Panc1 (cell line): ENCODE results near the gene CEP41. TPM values are rescaled to one million over a fixed set of nuclear protein-coding genes. Genes with fewer than 3 reads are reported as not detected.

ENCODE experiments used
- ATAC-seq: fragments of 200-7000 bp; cut with Tn5 transposase; 2 replicates; pipeline ENCODE4 v1.9.1; 2020; ENCODE audit warnings: mild to moderate bottlenecking, moderate library complexity
- BruUV-seq: library from RNA; stranded (reverse); fragments of 400-500 nt; replicated peaks from 2 replicates; lab custom pipeline; 2021; lab: Mats Ljungman, UMichigan
- CTCF ChIA-PET: fragments of 300-600 bp; sonication (Branson Sonifier 250); formaldehyde crosslinking; loops from one replicate; lab custom pipeline; 2022; ENCODE audit warnings: antibody characterized with exemption; lab: Charles Lee
- POLR2A ChIA-PET: fragments of 300-600 bp; sonication (Branson Sonifier 250); formaldehyde crosslinking; loops from one replicate; lab custom pipeline; 2022; ENCODE audit warnings: antibody characterized with exemption; lab: Charles Lee
- DNase-seq: peaks from one replicate; pipeline ENCODE4 v3.0.0-alpha.2; 2010; ENCODE audit warnings: low read depth, low spot score
- H3K27ac ChIP-seq: 2 replicates; pipeline ENCODE4 v1.5.1; 2011; ENCODE audit warnings: mild to moderate bottlenecking, low read length, inconsistent platforms
- H3K27me3 ChIP-seq: fragments of 200-500 bp; sonication (Bioruptor generic); 2 replicates; pipeline ENCODE4 v1.6.0; 2014; ENCODE audit warnings: low read length, inconsistent platforms; ENCODE audit not compliant: control insufficient read depth, insufficient read depth
- H3K36me3 ChIP-seq: fragments of 200-500 bp; sonication (Bioruptor generic); 2 replicates; pipeline ENCODE4 v1.5.1; 2014; ENCODE audit warnings: inconsistent platforms, mild to moderate bottlenecking, low read length, moderate library complexity; ENCODE audit not compliant: control insufficient read depth, insufficient read depth
- H3K4me1 ChIP-seq: 2 replicates; pipeline ENCODE4 v1.5.1; 2011; ENCODE audit warnings: inconsistent platforms, mild to moderate bottlenecking, low read length, moderate library complexity; ENCODE audit not compliant: control insufficient read depth, insufficient read depth
- H3K4me3 ChIP-seq, 2 experiments: 2 replicates each; pipeline ENCODE4 v1.5.1; 2011 to 2012; ENCODE audit warnings: low read depth in 2 of 2, low read length in 2 of 2, mild to moderate bottlenecking in 2 of 2, inconsistent platforms in 1 of 2, moderate library complexity in 1 of 2
- H3K9me3 ChIP-seq: fragments of 200-500 bp; sonication (Bioruptor generic); 2 replicates; pipeline ENCODE4 v1.5.1; 2014; ENCODE audit warnings: low read depth, mild to moderate bottlenecking, inconsistent platforms, low read length, moderate library complexity; ENCODE audit not compliant: control insufficient read depth, insufficient read depth
- CTCF ChIP-seq: fragments of 450-650 bp; IDR thresholded peaks from 2 replicates; pipeline ENCODE4 v1.5.1; 2017; ENCODE audit warnings: mild to moderate bottlenecking
- POLR2AphosphoS5 ChIP-seq: IDR thresholded peaks from 2 replicates; pipeline ENCODE4 v1.6.1; 2012; ENCODE audit warnings: mild to moderate bottlenecking, low read depth, low read length, moderate library complexity
- REST ChIP-seq, 2 experiments: IDR thresholded peaks; 2 replicates each; pipeline ENCODE4 v1.6.1; 2011 to 2012; ENCODE audit warnings: low read depth in 2 of 2, control low read depth in 1 of 2, low read length in 1 of 2, mild to moderate bottlenecking in 1 of 2, moderate library complexity in 1 of 2; ENCODE audit not compliant: insufficient read depth in 1 of 2
- SIN3A ChIP-seq: IDR thresholded peaks from 2 replicates; pipeline ENCODE4 v1.6.1; 2012; ENCODE audit warnings: low read depth, mild to moderate bottlenecking, low read length, moderate library complexity, borderline replicate concordance; ENCODE audit not compliant: insufficient read depth
- TCF7L2 ChIP-seq: IDR thresholded peaks from 2 replicates; pipeline ENCODE4 v1.6.1; 2011; ENCODE audit warnings: mild to moderate bottlenecking, low read depth, low read length, inconsistent platforms
- in situ Hi-C: cut with HindIII; loops from 2 replicates; pipeline ENCODE4 v1.10.0; 2016; ENCODE audit warnings: low sequenced_read_pairs, low pct_unique_long_range_greater_than_20kb
- intact Hi-C: fragments of 100-400 bp; cut with micrococcal nuclease; formaldehyde crosslinking; loops from one replicate; pipeline ENCODE4 v1.10.0; 2022; ENCODE audit not compliant: unreplicated experiment
- total RNA-seq: library from RNA; stranded (reverse); gene quantifications from one replicate; pipeline ENCODE4 v1.2.1, GENCODE V29; 2021; ENCODE audit not compliant: unreplicated experiment

The CEP41 gene
- total RNA-seq, 1 experiment from 2014 or later = 13.2 TPM

GRCh38 chr7:130417213-130417612 is 23.6 kb downstream of the CEP41 start:
- no peaks in the 10 kb centered on the region for H3K36me3 ChIP-seq
- ChIA-PET POLR2A (no interaction called here), CTCF (no interaction called here)
- no peaks in the 10 kb centered on the region for H3K4me1 ChIP-seq
- no peak for ATAC-seq
- H3K27ac ChIP-seq = no peak overlapping the region
- H3K27me3 ChIP-seq = no peaks in the 10 kb centered on the region
- intact Hi-C loops = no loop called here
- no TSS peak for BruUV-seq
- TF ChIP-seq SIN3A = no peak
- no peak for TF ChIP-seq CTCF
- no peak for TF ChIP-seq POLR2AphosphoS5
- TF ChIP-seq REST (IDR thresholded peaks at IDR 0.05; ENCODE audit: insufficient read depth in 1 of 2, low read depth in 2 of 2, low read length in 1 of 2) = no peak
- TF ChIP-seq TCF7L2 = no peak
- no peak overlapping the region for H3K4me3 ChIP-seq
- in situ Hi-C loops = no loop called here
- no peak for DNase-seq
- no peaks in the 10 kb centered on the region for H3K9me3 ChIP-seq

- DNase-seq = no peak
- no peak overlapping the region for H3K27ac ChIP-seq
- H3K4me1 ChIP-seq = no peaks in the 10 kb centered on the region
- H3K27me3 ChIP-seq = no peaks in the 10 kb centered on the region
- H3K9me3 ChIP-seq = no peaks in the 10 kb centered on the region
- no peak for ATAC-seq
- intact Hi-C loops (no loop called here), in situ Hi-C loops (no loop called here)
- no peak for TF ChIP-seq POLR2AphosphoS5
- no peak for TF ChIP-seq CTCF
- TF ChIP-seq SIN3A = no peak
- no peak for TF ChIP-seq TCF7L2
- no peak for TF ChIP-seq REST (IDR thresholded peaks at IDR 0.05; ENCODE audit: insufficient read depth in 1 of 2, low read depth in 2 of 2, low read length in 1 of 2)
- no peaks in the 10 kb centered on the region for H3K36me3 ChIP-seq
- CTCF ChIA-PET = no interaction called here
- POLR2A ChIA-PET = no interaction called here
- no TSS peak for BruUV-seq
- H3K4me3 ChIP-seq = no peak overlapping the region
Measured at GRCh38 chr7:130415006-130415405, 25.8 kb downstream of the CEP41 start.
